ENCODE measurements around the gene SCT.
A peak's percentile ranks its signal among the peaks of the same experiment; 100 is the strongest.

SCT gene

DNA sequence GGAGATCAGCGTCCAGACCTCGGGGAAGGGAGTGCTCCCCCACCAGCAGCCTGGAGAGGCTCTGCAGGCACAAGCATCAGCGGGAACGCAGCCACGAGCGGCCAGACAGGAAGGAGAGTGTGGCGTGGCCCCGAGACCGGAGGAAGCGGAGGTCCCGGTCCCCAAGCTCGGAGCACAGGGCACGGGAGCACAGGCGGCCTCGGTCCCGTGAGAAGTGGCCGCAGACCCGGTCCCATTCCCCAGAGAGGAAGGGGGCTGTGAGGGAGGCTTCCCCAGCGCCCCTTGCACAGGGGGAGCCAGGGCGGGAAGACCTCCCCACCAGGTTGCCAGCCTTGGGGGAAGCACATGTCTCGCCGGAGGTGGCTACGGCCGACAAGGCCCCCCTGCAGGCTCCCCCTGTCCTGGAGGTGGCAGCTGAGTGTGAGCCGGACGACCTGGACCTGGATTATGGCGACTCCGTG lies 18.2 kb downstream of the SCT start:
- DNase-seq, result no peak

DNA sequence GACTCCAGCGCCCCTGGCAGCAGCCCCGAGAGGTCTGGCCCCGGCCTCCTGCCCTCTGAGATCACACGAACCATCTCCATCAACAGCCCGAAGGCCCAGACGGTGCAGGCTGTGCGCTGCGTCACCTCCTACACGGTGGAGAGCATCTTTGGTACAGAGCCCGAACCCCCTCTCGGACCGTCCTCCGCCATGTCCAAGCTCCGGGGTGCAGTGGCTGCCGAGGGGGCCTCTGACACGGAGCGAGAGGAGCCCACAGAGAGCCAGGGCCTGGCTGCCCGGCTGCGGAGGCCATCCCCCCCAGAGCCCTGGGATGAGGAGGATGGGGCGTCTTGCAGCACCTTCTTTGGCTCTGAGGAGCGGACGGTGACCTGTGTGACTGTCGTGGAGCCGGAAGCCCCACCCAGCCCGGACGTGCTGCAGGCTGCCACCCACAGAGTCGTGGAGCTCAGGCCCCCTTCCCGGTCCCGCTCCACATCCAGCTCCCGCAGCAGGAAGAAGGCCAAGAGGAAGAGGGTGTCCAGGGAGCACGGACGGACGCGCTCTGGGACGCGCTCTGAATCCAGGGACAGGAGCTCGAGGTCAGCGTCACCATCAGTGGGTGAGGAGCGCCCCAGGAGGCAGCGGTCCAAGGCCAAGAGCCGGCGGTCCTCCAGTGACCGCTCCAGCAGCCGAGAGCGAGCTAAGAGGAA lies 18.9 kb downstream of the SCT start:
- DNase-seq, result no peak

DNA sequence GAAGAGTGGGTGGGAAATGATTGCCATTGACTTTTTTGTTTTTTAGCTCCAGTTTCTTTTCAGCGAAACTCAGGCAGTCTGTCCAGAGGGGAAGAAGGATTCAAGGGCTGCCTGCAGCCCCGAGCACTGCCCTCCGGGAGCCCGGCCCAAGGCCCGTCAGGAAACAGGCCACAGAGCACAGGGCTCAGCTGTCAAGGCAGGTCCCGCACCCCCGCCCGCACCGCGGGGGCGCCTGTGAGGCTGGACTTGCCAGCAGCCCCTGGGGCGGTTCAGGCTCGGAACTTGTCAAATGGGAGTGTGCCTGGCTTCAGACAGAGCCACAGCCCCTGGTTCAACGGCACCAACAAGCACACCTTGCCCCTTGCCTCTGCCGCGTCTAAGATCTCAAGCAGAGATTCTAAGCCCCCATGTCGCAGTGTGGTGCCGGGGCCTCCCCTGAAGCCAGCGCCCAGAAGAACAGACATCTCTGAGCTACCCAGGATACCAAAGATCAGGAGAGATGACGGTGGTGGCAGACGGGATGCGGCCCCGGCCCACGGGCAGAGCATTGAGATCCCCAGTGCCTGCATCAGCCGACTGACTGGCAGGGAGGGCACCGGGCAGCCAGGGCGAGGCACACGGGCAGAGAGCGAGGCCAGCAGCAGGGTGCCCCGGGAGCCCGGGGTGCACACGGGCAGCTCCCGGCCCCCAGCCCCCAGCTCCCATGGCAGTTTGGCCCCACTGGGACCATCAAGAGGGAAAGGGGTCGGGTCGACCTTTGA lies 19.8 kb downstream of the SCT start:
- DNase-seq, result no peak

DNA sequence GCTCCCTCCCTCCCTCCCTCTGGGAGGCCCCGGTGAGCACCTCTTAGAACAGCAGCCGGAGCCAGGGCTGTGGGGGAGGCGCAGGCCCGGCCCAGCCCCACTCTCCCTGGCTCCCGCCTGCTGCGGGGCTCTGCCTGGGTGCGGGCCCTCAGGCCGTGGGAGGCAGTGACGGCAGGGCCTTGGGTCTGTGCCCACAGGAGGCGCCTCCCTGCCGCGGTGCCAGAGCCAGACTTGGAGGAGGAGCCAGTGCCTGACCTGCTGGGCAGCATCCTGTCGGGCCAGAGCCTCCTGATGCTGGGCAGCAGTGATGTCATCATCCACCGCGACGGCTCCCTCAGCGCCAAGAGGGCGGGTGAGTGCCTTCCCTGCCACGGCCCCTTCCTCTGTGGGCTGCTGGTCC lies 20.7 kb downstream of the SCT start:
- DNase-seq, result no peak

DNA sequence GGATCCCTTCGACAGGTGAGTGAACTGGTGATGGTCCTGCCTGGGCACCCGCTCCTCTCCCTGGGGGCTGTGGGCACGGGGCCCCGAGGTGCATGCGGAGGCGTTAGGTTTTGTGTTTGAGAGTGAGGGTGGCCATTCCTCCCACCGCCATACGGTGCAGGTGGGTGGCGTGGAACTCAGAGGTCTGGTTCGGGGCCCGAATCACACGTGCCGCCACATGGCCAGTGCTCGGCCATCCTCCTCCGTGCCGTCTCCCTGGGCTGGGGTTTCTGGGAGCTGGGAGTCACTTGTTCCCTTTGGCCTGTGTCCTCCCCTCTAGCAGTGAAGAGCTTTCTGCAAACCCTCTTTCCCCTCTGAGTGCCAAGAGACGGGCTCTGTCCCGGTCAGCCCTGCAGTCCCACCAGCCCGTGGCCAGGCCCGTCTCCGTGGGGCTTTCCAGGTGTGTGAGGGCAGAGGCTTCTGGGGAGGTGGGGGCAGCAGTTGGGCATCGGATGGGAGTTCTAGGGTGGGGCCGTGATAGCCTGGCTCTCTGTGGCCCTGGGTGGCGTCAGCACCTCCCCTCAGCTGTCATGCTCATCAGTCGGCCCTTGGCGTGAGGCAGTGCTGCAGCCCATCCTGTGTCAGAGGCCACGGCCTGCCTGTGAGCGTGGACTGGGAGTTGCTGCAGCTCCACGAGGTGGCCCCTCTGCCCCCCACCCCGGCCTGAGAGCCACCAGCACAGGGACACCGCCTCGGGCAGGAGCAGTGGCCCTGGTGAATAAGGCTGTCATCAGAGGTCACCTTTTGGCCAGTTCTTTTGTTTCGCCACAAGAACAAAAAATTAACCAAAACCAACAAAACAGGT lies 21.5 kb downstream of the SCT start:
- no peak for DNase-seq

DNA sequence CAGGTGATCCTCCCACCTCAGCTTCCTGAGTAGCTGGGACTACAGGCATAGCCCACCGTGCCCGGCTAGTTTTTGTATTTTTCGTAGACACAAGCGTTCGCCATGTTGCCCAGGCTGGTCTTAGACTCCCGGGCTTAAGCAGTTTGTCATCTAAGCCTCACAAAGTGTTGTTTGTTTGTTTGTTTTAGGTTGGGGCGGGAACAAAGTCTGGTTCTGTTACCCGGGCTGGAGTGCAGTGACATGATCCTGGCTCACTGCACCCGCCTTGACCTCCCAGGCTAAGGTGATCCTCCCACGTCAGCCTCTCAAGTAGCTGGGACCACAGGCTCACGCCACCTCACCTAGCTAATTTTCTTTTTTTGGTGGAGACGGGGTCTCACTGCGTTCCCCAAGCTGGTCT lies 23.8 kb downstream of the SCT start:
- no peak for DNase-seq

DNA sequence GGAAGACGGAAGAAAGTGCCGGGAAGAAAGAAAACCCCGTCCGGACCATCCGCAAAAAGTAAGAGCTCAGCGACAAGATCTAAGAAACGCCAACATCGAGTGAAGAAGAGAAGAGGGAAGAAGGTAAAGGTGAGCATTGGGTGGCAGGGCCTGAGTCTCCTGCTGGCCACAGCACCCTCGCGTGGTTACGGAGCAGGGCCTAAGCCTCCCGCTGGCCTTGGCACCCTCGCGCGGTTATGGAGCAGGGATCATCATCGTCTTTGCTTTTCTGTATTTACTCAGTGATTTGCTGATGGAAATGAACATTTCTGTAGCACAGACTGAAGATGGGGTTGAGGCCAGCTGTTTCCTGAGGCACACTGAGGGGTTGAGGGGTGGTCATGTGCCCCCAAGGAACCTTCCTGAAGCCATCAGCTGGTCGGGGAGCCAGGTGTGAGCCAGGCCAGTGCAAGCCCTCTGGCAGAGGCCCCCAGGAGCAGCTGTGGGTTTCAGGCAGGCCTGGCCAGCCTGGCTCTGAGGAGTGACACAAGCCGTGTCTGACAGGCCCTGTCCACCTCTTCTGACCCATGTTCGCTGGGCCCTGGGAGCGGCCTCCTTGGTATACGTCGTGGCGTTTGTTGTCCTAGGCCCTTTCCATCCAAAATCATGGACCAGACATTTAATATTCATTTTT lies 25.3 kb downstream of the SCT start:
- no peak for DNase-seq

DNA sequence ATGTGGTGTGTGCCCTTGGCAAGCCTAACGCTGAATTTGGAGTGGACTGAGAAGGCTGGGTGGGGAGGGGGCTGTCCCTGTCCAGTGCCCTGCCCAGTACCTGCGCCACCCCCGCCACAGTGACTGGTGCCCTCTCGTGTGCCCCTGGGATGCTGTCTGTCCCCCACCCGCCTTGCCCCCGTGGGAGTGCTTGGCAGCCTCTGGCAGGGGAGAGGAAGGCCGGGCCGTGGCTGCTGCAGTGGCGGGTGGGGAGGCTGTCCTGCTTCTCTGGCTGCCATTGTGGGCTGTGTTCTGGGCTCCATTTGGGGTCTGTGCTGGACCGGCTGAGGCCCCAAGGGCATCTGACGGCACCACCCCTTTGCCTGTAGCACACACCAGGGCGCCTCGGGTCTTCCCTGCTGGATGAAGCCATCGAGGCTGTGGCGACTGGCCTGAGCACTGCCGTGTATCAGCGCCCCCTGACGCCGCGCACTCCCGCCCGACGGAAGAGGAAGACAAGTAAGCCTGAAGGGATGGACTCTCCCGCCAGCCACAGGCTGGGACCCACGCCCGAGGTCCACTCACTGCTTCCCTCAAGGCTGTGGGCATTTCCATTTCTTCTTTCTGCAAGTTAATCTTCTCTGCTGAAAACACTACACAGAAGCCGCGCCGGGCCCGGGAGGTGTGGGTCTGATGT lies 28.8 kb downstream of the SCT start:
- DNase-seq, result no peak

DNA sequence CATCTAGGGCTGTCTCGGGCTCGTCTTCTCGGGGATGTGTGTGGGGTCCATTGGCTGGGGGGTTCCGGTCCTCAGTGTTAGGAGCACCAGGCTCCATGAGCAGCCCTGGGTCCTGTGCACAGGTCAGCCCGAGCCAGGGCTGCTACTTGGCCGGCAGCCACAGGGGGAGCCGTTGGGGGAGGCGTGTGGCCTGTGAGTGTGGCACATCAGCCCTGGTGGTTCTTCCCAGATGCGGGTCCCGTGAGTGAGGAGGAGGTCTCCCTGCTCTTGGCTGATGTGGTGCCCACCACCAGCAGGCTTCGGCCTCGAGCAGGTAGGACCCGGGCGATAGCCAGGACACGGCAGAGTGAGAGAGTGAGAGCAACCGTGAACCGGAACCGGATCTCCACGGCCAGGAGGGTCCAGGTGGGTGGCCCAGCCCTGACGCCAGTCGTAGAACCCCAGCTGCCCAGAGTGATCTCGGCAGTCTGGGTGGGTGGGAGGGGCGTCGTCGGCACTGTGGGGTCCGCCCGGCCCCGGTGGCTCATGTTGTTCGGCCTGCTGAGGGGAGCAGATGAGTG lies 29.7 kb downstream of the SCT start:
- DNase-seq, result no peak

DNA sequence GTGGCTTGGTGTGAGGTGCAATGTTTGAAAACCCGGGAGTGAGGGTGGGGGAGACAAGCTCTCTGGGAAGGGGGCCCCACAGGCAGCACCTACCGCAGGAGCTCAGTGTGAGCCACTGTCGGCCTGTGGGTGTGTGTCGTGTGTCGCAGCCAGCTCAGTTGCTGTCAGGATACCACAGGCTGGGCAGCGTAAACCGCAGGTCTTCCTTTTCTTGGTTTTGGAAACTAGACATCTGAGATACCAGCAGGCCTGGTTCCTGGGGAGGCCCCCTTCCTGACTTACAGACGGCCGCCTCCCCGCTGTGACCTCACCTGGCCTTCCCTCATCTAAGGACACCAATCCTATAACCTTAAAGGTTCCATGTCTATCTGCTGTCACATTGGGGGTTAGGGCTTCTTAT lies 30.6 kb downstream of the SCT start:
- no peak for DNase-seq

DNA sequence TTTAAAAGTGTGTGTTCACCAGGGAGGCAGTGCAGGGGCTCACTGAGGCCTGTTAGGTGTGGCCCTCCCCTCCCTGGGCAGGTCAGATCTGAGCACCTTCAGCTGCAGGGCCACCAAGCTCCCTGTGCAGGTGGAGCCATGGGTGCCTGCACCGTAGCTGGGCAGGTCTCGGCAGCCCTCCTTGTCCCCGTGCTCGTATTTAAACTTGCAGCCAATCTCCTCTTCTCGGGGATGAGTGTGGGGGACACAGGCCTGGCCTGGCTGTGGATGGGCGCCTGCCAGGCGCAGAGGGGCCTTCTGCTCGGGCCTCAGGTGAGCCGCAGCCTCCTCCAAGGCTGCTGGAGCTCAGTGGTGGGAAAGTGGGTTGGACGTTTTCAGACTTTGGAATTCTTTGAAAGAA lies 31.6 kb downstream of the SCT start:
- DNase-seq, result no peak

DNA sequence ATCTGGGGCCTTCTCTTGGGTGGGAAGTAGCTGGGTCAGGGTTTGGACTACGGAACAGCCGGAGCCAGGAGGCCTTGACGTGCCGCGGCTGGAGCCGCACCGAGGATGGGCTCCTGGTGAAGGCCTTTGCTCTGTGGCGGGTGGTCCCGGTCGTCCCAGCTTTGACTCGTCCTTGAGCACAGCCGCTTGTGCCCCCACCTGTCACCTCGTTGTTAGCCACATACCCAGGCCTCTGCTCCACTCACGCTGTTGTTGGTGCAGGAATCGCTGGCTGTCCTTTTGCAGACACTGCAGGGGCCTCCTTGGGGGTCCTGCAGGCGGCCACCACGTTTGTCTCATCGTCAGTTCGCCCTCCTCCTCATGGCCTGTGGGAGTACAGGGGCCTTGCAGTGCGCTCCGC lies 33.6 kb downstream of the SCT start:
- no peak for DNase-seq

DNA sequence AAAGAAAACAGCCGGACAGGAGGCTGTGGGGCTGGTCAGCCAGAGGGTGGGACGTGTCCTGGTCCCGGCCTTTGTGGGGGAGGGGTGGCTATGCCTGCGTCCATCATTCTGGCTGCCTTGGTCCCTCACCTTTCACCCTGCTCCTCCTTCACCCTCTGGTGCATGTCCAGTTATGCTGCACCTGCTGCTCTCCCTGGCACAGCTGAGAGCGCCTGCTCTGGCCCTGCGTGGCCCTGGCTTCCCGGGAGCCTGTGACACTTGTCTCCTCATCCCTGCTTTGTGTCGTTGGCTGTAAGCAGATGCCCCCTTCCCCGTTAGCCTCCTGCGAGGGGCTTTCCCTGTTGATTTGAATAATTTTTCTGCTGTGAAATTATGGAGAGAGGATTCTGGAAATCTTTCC lies 34.1 kb downstream of the SCT start:
- no peak for DNase-seq

DNA sequence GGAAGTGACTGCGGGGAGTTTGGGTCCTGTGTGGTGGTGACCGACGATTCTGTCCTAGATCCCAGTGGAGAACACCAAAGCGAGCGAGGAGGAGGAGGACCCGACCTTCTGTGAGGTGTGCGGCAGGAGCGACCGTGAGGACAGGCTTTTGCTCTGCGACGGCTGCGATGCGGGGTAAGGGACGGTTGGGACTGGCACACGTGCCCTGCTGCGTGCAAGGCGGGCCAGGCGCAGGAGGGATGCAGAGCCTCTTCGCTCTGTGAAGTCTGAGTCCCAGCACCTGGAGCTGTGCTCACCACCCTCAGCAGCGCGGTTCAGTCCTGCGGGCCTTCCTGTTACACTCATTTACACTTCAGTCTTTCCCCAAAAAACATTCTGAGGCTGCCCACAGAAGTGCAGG lies 34.5 kb downstream of the SCT start:
- DNase-seq, result no peak

DNA sequence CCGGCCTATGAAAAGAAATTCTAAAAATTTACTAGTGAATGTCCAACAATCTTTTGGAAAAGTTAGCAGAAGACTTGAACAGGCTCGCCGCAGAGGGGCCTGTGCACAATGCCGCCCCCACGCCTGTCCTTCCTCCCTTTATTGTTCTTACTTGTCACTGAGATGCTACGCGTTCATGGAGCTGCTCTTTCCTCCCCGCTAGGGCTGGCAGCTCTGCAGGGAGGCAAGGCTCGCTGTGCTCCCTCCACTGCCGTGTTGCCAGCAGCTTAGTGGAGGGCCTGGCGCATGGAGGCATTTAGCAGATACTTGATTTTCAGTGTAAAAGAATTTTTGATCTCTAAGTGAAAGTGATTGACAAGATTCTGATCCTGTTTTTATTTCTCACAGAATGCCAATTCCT lies 36.0 kb downstream of the SCT start:
- no peak for DNase-seq

DNA sequence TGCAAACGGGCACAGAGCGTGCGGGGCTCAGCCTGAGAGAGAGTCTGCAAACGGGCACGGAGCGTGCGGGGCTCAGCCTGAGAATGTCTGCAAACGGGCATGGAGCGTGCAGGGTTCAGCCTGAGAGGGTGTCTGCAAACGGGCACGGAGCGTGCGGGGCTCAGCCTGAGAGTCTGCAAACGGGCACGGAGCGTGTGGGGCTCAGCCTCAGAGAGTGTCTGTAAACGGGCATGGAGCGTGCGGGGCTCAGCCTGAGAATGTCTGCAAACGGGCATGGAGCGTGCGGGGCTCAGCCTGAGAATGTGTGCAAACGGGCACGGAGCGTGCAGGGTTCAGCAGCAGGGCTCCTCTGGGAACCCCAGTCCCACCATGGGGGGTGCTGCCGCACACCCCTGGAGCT lies 37.2 kb downstream of the SCT start:
- no peak for DNase-seq

DNA sequence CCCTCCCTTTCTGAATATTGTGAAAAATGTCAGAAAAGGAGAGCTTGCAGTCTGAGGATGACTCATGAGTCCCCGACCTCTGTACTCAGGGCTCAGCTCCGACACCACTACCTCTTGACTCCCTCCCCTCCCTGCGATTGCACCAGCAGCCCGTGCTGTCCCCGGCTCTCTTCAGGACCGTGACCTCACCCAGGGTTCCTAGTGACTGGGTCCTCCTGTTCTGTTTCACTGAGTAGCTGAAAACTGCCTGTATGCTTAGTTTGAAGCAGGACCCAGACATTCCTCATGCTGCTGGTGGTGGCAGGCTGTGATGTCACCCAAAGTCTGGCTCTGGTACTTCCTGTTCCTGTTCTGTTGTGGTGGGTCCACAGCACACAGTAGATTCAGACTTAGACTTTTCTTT lies 39.0 kb downstream of the SCT start:
- DNase-seq, result peak; percentile 68 to 75

DNA sequence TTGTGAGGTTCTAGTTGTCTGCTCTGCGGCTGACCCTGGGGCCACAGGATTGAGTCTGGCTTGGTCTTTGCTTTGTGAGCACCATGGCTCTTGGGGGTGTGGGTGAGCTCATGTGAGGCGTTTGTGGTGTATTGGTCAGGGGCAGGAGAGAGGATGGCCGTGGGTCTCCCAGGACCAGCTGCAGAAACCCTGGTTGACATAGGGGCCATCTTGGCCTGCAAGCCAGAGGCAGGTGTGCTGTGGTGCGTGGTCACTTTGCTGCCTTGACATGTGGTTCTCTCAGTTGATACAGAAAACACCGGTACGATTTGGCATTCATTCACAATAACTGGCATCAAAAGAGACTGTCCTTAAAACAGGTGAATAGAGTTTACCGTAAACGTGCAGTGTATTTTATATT lies 39.4 kb downstream of the SCT start:
- no peak for DNase-seq

DNA sequence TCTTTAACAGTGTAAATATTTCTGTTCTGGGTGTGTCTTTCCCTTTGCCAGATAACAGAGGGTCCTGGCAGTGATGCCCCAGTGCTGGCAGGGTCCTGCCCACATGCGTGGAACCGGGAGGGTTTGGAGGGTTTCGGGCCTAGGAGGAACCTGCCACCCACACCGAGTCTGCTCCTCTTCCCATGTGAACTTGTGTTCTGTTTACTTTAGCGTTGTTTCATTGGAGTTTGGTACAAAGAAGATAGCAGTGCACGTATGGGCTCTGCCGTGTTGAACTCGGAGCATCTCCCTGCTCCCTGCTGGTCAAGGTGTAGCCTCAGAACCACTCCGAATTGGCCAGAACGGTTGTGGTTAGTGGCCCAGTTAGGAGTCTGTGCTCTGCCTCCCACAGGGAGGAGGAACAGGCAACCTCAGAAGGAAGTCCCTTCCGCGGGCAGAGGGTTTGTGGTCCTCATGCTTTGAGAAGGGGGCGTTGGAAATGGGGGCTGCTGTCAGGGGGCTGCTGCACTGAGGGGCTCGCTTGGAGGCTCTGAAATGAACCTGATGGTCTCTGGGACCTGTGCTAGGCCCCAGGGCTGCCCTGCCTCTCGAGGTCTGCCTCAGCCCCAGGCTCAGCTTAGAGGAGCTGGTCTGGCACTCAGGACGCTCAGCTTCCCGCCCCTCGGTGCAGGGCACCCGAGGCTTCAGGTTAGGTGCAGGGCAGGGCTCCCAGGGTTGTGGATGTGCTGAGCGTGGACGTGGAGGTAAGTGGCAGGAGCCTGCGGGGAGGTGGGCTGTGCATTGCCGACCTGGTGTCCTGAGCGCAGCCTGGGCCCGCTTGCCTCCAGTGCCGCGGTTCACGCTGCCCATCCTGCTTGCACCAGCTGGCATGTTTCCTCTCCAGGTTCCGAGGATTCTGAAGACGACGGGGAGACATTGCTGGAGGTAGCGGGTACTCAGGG lies 40.3 kb downstream of the SCT start:
- no peak for DNase-seq

DNA sequence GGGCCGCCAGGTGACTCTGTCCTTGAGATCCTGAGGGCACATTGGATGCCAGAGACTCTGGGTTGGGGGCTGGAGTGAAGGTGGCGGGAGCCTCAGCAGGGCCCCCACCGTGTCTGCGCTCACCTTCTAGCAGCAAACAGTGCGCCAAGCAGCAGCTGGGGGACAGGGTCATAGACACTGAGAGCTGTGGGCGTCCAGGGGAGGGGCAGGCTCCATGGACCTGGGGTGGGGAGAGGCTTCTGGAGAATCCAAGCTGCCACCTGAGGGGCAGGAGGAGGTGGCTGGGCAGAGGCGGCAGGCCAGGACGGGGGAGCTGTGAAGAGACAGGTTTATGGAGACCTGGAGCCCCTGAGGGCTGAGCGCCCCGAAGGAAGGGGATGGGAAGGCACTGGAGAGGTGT lies 42.7 kb downstream of the SCT start:
- no peak for DNase-seq

DNA sequence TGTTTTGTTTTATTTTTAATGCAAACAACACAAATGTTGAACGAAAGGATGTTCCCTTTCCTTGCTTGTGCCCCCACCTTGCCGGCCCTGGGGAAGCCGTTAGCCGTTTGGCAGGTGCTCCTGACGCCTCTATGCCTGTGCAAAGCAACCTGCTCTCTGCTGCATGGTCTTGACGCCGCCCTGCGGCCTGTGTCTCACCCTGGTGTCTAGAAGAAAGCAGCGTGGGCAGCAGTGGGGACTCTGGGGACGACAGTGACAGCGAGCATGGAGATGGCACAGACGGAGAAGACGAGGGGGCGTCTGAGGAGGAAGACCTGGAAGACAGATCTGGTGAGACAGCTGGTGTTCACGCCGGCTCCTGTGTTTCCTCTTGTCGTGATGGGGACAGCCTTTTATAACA lies 45.2 kb downstream of the SCT start:
- no peak for DNase-seq

All from activated CD4-positive, alpha-beta T cell treated with anti-CD3 and anti-CD28 coated beads, Interleukin-2, amount 50 U/mL, for 4 hours (primary cell).